Fibroblast of peridontal ligament (primary cell): ENCODE results near the gene TULP4.
A peak's percentile ranks its signal among the peaks of the same experiment; 100 is the strongest.
"Not testable (repeated sequence)": the region's sequence is repeated elsewhere in the genome, so short reads cannot be mapped to it uniquely, and the experiment has no call there.

ENCODE experiments used
- DNase-seq: peaks from one replicate; pipeline ENCODE4 v3.0.0-alpha.2; 2010; ENCODE audit errors: extremely low read depth

Gene TULP4

GRCh38 chr6:158501360-158502262 lies 189.3 kb downstream of the TULP4 start:
- DNase-seq: no peak

- no peak for DNase-seq
Observed at GRCh38 chr6:158502263-158502950, 190.1 kb downstream of the TULP4 start.

- no peak for DNase-seq
Observed at GRCh38 chr6:158503222-158503621, 191.0 kb downstream of the TULP4 start.

DNA sequence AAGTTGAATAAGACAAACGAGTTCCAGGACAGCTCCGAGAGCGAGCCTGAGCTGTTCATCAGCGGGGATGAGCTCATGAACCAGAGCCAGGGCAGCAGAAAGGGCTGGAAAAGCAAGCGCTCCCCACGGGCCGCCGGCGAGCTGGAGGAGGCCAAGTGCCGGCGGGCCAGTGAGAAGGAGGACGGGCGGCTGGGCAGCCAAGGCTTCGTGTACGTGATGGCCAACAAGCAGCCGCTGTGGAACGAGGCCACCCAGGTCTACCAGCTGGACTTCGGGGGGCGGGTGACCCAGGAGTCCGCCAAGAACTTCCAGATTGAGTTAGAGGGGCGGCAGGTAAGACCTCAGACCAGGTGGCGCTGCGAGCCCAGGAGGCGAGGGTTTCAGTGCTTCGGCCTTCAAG lies 191.6 kb downstream of the TULP4 start:
- DNase-seq: no peak

- no peak for DNase-seq
Observed at GRCh38 chr6:158505194-158505593, 192.9 kb downstream of the TULP4 start.

DNA sequence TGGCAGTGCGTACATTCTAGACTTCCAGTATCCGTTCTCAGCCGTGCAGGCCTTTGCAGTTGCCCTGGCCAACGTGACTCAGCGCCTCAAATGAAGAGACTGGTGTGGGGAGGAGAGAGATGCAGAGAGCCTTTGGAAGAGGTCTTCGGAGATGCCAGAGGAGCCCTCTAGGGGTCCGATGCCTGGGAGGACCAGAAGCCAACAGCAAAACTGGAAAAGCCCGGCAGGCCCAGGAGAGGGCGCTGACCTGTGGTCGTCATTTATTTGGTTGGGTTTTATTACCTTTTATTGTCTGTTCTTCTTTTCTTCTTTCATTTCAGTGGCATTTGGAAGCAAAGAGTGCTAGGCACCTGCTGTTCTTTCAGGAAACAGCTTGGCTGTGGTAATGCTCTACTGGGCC lies 194.3 kb downstream of the TULP4 start:
- no peak for DNase-seq

GRCh38 chr6:158507174-158507573 lies 194.9 kb downstream of the TULP4 start:
- DNase-seq: no peak

- DNase-seq: no peak
Observed at GRCh38 chr6:158508450-158508849, 196.2 kb downstream of the TULP4 start.

DNA sequence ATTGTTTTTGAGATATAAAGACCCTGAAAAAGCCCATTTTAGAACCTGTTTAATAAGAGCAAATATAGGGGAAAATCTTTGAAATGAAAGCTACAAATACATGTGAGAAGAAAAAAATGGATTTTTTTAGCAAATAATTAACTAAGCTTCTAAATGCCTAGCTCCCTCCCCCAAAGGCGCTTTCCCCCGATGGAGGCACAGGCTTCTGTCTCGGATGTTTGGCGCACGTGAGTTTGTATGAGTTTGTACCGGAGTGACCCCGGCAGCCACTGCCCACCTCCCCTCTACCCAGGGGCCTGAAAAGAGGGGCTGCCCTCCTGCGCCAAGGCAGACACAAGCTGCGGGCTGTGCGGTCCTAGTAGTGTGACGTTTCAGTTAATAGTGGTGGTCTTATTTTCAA lies 197.2 kb downstream of the TULP4 start:
- DNase-seq: no peak

GRCh38 chr6:158512809-158513208 lies 200.5 kb downstream of the TULP4 start:
- DNase-seq: no peak

- DNase-seq: no peak
Observed at GRCh38 chr6:158514176-158514575, 201.9 kb downstream of the TULP4 start.

- no peak for DNase-seq
Observed at GRCh38 chr6:158514991-158515390, 202.7 kb downstream of the TULP4 start.

GRCh38 chr6:158516098-158516497 lies 203.8 kb downstream of the TULP4 start:
- DNase-seq: no peak

DNA sequence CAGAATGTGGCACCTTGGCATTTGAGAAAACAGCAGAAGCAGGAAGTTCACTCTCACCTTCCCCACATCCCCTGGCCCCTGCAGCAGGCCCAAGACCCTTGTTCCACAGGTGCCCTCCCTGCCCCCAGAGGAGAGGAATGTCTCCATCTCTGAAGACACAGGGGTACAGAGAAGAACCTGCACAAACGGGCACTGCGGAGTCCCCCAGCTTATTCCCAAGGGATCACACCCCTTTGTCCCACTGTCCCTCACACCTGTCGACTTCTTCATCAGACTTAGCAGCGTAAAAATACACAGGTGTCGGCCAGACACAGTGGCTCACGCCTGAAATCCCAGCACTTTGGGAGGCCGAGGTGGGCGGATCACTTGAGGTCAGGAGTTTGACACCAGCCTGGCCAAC lies 204.8 kb downstream of the TULP4 start:
- DNase-seq: no peak

GRCh38 chr6:158517581-158517980 lies 205.3 kb downstream of the TULP4 start:
- no peak for DNase-seq

GRCh38 chr6:158518191-158519127 lies 206.2 kb downstream of the TULP4 start:
- DNase-seq: peak; percentile 81

GRCh38 chr6:158519300-158519699 lies 207.0 kb downstream of the TULP4 start:
- no peak for DNase-seq

GRCh38 chr6:158519761-158520160 lies 207.5 kb downstream of the TULP4 start:
- DNase-seq: no peak

DNA sequence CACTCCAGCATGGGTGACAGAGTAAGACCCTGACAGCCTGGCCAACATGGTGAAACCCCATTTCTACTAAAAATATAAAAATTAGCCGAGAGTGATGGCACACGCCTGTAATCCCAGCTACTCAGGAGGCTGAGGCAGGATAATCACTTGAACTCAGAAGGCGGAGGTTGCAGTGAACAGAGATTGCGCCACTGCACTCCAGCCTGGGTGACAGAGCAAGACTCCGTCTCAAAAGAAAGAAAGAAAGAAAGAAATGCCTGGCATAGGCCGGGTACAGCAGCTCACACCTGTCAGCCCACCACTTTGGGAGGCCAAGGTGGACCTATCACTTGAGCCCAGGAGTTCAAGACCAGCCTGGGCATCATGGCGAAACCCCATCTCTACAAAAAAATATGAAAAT lies 208.7 kb downstream of the TULP4 start:
- DNase-seq: not testable (repeated sequence)

DNA sequence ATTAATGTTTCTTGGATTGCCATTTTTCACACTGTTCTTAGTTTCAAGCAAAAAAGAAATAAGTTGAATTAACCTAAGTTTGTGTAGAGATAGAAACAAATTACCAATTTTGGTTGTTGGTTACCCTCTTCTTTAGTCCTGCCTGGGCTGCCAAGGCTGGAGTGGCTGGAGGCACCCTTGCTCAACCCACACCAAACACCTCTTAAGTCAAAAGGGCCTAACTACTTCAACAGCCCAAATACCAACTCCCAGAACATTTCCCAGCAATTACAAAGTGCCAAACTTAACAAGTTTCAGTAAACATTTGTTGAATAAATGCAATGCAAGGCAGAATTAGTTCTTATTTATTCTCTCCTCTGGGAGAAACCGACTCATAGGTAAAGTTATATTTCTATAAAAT lies 209.5 kb downstream of the TULP4 start:
- DNase-seq: no peak

DNA sequence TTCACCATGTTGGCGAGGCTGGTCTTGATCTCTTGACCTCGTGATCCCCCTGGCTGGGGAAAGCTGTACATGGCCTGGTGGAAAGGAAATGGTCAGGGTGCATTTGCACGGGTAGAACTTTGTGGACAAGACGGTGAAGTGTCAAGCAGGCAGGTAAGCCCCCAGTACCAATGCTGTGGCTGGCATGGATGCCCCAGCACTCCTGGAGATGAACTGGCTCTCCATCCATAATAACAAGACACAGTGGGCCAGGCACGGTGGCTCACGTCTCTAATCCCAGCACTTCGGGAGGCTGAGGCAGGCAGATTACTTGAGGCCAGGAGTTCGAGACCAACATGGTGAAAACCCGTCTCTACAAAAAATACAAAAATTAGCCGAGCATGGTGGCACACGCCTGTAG lies 210.4 kb downstream of the TULP4 start:
- DNase-seq: no peak

- no peak for DNase-seq
Observed at GRCh38 chr6:158524311-158524710, 212.0 kb downstream of the TULP4 start.
